H54 (cell line): ENCODE results near the gene WSB2.
A peak's percentile ranks its signal among the peaks of the same experiment; 100 is the strongest.
"Not testable (repeated sequence)": the region's sequence is repeated elsewhere in the genome, so short reads cannot be mapped to it uniquely, and the experiment has no call there.

Experiments used
- DNase-seq: peaks from one replicate; pipeline ENCODE4 v3.0.0; 2011; ENCODE audit warnings: low spot score, mixed read lengths; ENCODE audit not compliant: insufficient read length
- FAIRE-seq: peaks from 3 replicates; lab custom pipeline; 2011; peaks lifted over from hg19 to GRCh38; lab: Jason Lieb, UNC
- POLR2A ChIP-seq: IDR thresholded peaks from 2 replicates; pipeline ENCODE4 v1.6.1; 2011; ENCODE audit warnings: low read depth, mild to moderate bottlenecking, low read length

WSB2 gene

GRCh38 chr12:118015944-118016343, 45.0 kb downstream of the WSB2 start:
- FAIRE-seq, result no peak
- no peak for DNase-seq
- no peak for TF ChIP-seq POLR2A

- no peak for FAIRE-seq
- TF ChIP-seq POLR2A, result no peak
- no peak for DNase-seq
Observed at GRCh38 chr12:118015306-118015705, 45.7 kb downstream of the WSB2 start.

- no peak for TF ChIP-seq POLR2A
- FAIRE-seq (no peak), DNase-seq (no peak)
Observed at GRCh38 chr12:118013283-118013682, 47.7 kb downstream of the WSB2 start.

- FAIRE-seq (no peak), DNase-seq (no peak)
- TF ChIP-seq POLR2A, result no peak
Observed at GRCh38 chr12:118011961-118012360, 49.0 kb downstream of the WSB2 start.

GRCh38 chr12:118011377-118011776, 49.6 kb downstream of the WSB2 start:
- FAIRE-seq, result no peak
- no peak for TF ChIP-seq POLR2A

GRCh38 chr12:118010903-118011302, 50.1 kb downstream of the WSB2 start:
- TF ChIP-seq POLR2A, result no peak
- FAIRE-seq (no peak), DNase-seq (no peak)

More at GRCh38 chr12:118011377-118011776, 49.6 kb downstream of the WSB2 start:
- no peak for DNase-seq

GRCh38 chr12:117999806-118000205, 61.2 kb downstream of the WSB2 start:
- FAIRE-seq, result not testable (repeated sequence)

GRCh38 chr12:117998719-117999118, 62.3 kb downstream of the WSB2 start:
- DNase-seq, result no peak
- FAIRE-seq, result no peak
- no peak for TF ChIP-seq POLR2A

More at GRCh38 chr12:117999806-118000205, 61.2 kb downstream of the WSB2 start:
- not testable (repeated sequence) for DNase-seq

GRCh38 chr12:117994551-117995438, 66.2 kb downstream of the WSB2 start:
- no peak for FAIRE-seq
- no peak for TF ChIP-seq POLR2A
- no peak for DNase-seq

- FAIRE-seq (peak; percentile 82), DNase-seq (peak; percentile 33)
- no peak for TF ChIP-seq POLR2A
Observed at GRCh38 chr12:117986705-117987469, 74.1 kb downstream of the WSB2 start.

GRCh38 chr12:117985182-117985581, 75.8 kb downstream of the WSB2 start:
- DNase-seq (no peak), FAIRE-seq (no peak)
- TF ChIP-seq POLR2A, result no peak
